ENCODE data around the gene SH3PXD2A. TPM values are rescaled to one million over a fixed set of nuclear protein-coding genes. Genes with fewer than 3 reads are reported as not detected.

Gene SH3PXD2A
- total RNA-seq, 1 donor from 2014 or later = 17.3 TPM

GRCh38 chr10:103612462-103613365, 242.7 kb downstream of the SH3PXD2A start:
- peaks cover 26% of the 10 kb centered on the region for H3K4me1 Mint-ChIP-seq (ENCODE audit: low read depth, unreplicated experiment)
- peaks cover 14% of the 10 kb centered on the region for H3K36me3 ChIP-seq (ENCODE audit: insufficient read depth, low read length)
- FAIRE-seq (peak; percentile 93), DNase-seq (ENCODE audit: low read depth) (peak; percentile 75)
- H3K9me3 Mint-ChIP-seq (ENCODE audit: unreplicated experiment) = no peaks in the 10 kb centered on the region
- no peaks in the 10 kb centered on the region for H3K9me3 ChIP-seq (ENCODE audit: insufficient read depth, low read depth, low read length)
- no peaks in the 10 kb centered on the region for H3K79me2 ChIP-seq (ENCODE audit: insufficient read depth, low read length)
- H3K27ac ChIP-seq (ENCODE audit: low read depth, low read length) = peak overlapping the region; percentile 13
- peak; percentile 5 for TF ChIP-seq CTCF (IDR thresholded peaks at IDR 0.05; ENCODE audit: insufficient read depth, low read depth, low read length)
- TF ChIP-seq EZH2 (IDR thresholded peaks at IDR 0.05; ENCODE audit: insufficient read depth, low read length) = no peak
- no peaks in the 10 kb centered on the region for H4K20me1 ChIP-seq (ENCODE audit: insufficient read depth, low read length)
- peak overlapping the region; percentile 6 for H3K4me2 ChIP-seq (ENCODE audit: low read length)
- H3K27me3 ChIP-seq (ENCODE audit: insufficient read depth, low read length) = no peaks in the 10 kb centered on the region
- H3K27ac Mint-ChIP-seq (ENCODE audit: unreplicated experiment) = peak overlapping the region; percentile 26
- no peak overlapping the region for H3K9ac ChIP-seq (ENCODE audit: low read length)
- no peak overlapping the region for H3K4me3 ChIP-seq (ENCODE audit: insufficient read depth, low read depth, low read length)
- no peak overlapping the region for H2AFZ ChIP-seq (ENCODE audit: low read depth, low read length)
- H3K36me3 Mint-ChIP-seq (ENCODE audit: low read depth, unreplicated experiment) = peaks cover 35% of the 10 kb centered on the region
- no peak overlapping the region for H3K4me3 Mint-ChIP-seq (ENCODE audit: unreplicated experiment)
- peaks cover 4% of the 10 kb centered on the region for H3K27me3 Mint-ChIP-seq (ENCODE audit: low read depth, unreplicated experiment)
- peaks cover 9% of the 10 kb centered on the region for H3K4me1 ChIP-seq (ENCODE audit: insufficient read depth, low read length)

GRCh38 chr10:103610921-103611511, 244.4 kb downstream of the SH3PXD2A start:
- no peak overlapping the region for H3K4me2 ChIP-seq (ENCODE audit: low read length)
- H3K9me3 Mint-ChIP-seq (ENCODE audit: unreplicated experiment) = no peaks in the 10 kb centered on the region
- FAIRE-seq (no peak), DNase-seq (ENCODE audit: low read depth) (no peak)
- H3K4me1 ChIP-seq (ENCODE audit: insufficient read depth, low read length) = peaks cover 9% of the 10 kb centered on the region
- no peak overlapping the region for H3K4me3 ChIP-seq (ENCODE audit: insufficient read depth, low read depth, low read length)
- H2AFZ ChIP-seq (ENCODE audit: low read depth, low read length) = no peak overlapping the region
- peaks cover 33% of the 10 kb centered on the region for H3K36me3 Mint-ChIP-seq (ENCODE audit: low read depth, unreplicated experiment)
- H3K4me1 Mint-ChIP-seq (ENCODE audit: low read depth, unreplicated experiment) = peaks cover 26% of the 10 kb centered on the region
- peaks cover 4% of the 10 kb centered on the region for H3K27me3 Mint-ChIP-seq (ENCODE audit: low read depth, unreplicated experiment)
- no peaks in the 10 kb centered on the region for H3K79me2 ChIP-seq (ENCODE audit: insufficient read depth, low read length)
- no peaks in the 10 kb centered on the region for H3K9me3 ChIP-seq (ENCODE audit: insufficient read depth, low read depth, low read length)
- TF ChIP-seq CTCF (IDR thresholded peaks at IDR 0.05; ENCODE audit: insufficient read depth, low read depth, low read length) = no peak
- TF ChIP-seq EZH2 (IDR thresholded peaks at IDR 0.05; ENCODE audit: insufficient read depth, low read length) = no peak
- no peak overlapping the region for H3K4me3 Mint-ChIP-seq (ENCODE audit: unreplicated experiment)
- H3K27ac Mint-ChIP-seq (ENCODE audit: unreplicated experiment) = no peak overlapping the region
- peaks cover 10% of the 10 kb centered on the region for H3K36me3 ChIP-seq (ENCODE audit: insufficient read depth, low read length)
- H4K20me1 ChIP-seq (ENCODE audit: insufficient read depth, low read length) = no peaks in the 10 kb centered on the region
- H3K27me3 ChIP-seq (ENCODE audit: insufficient read depth, low read length) = no peaks in the 10 kb centered on the region
- H3K9ac ChIP-seq (ENCODE audit: low read length) = no peak overlapping the region
- H3K27ac ChIP-seq (ENCODE audit: low read depth, low read length) = no peak overlapping the region
